HCT116 (cell line): ENCODE results near the gene ARHGAP31. TPM values are rescaled to one million over a fixed set of nuclear protein-coding genes. Genes with fewer than 3 reads are reported as not detected.

ENCODE experiments used
- ATAC-seq: fragments of 200-7000 bp; cut with Tn5 transposase; 2 replicates; pipeline ENCODE4 v1.9.1; 2020; ENCODE audit warnings: mild to moderate bottlenecking, moderate library complexity
- BruUV-seq: library from RNA; stranded (reverse); fragments of 400-500 nt; replicated peaks from 2 replicates; lab custom pipeline; 2021; lab: Mats Ljungman, UMichigan
- CTCF ChIA-PET: fragments of 300-600 bp; sonication (Branson Sonifier 250); formaldehyde crosslinking; loops from one replicate; lab custom pipeline; 2021; ENCODE audit warnings: antibody characterized with exemption; lab: Charles Lee
- POLR2A ChIA-PET: fragments of 300-600, 350-600 bp; sonication (Branson Sonifier 250); formaldehyde crosslinking; loops from one replicate; lab custom pipeline; 2021; ENCODE audit warnings: antibody characterized with exemption; lab: Charles Lee
- RAD21 ChIA-PET, 2 experiments: fragments of 300-600 bp; sonication (Branson Sonifier 250); formaldehyde crosslinking; loops; one replicate each; lab custom pipeline; 2023; ENCODE audit warnings: low total read pairs in 2 of 2; ENCODE audit not compliant: uncharacterized antibody in 2 of 2, unreplicated experiment in 2 of 2, low non-redundant PET in 1 of 2; lab: Charles Lee
- DNase-seq: peaks from one replicate; pipeline ENCODE4 v3.0.0-alpha.2; 2010; ENCODE audit warnings: low read depth, low spot score
- H2AFZ ChIP-seq: fragments of 200-600 bp; shearing (Covaris generic), sonication (generic); 2 replicates; pipeline ENCODE4 v1.6.1; 2017; ENCODE audit warnings: low read depth, mixed run types, mixed read lengths, antibody characterized with exemption, low read length; ENCODE audit not compliant: poor library complexity, severe bottlenecking
- H3K27ac ChIP-seq: 2 replicates; pipeline ENCODE4 v1.5.1; 2012; ENCODE audit warnings: low read depth, low read length
- H3K27me3 ChIP-seq: fragments of 200-600 bp; sonication (generic); 2 replicates; pipeline ENCODE4 v1.6.1; 2016; ENCODE audit warnings: mixed run types, low read length, mixed read lengths; ENCODE audit not compliant: insufficient read depth
- H3K36me3 ChIP-seq, 2 experiments: fragments of 200-500 bp in 1 of 2; fragments of 200-600 bp in 1 of 2; sonication (Bioruptor generic) in 1 of 2; sonication (generic) in 1 of 2; 2 replicates each; pipeline versions ENCODE4 v1.5.1 to v1.6.1; 2014 to 2016; ENCODE audit warnings: low read length in 2 of 2, inconsistent platforms in 1 of 2, mixed read lengths in 1 of 2, mixed run types in 1 of 2; ENCODE audit not compliant: insufficient read depth in 2 of 2, control insufficient read depth in 1 of 2
- H3K4me1 ChIP-seq, 2 experiments: fragments of 200-600 bp in 1 of 2; sonication (generic) in 1 of 2; 2 replicates each; pipeline versions ENCODE4 v1.5.1 to v1.6.1; 2012 to 2017; ENCODE audit warnings: low read length in 2 of 2, inconsistent platforms in 1 of 2, mild to moderate bottlenecking in 1 of 2, mixed read lengths in 1 of 2, mixed run types in 1 of 2, moderate library complexity in 1 of 2; ENCODE audit not compliant: insufficient read depth in 2 of 2, control insufficient read depth in 1 of 2
- H3K4me2 ChIP-seq: fragments of 200-600 bp; sonication (generic); 2 replicates; pipeline ENCODE4 v1.6.1; 2017; ENCODE audit warnings: mixed run types, low read length, mixed read lengths
- H3K4me3 ChIP-seq, 2 experiments: fragments of 200-600 bp in 1 of 2; sonication (generic) in 1 of 2; replicated peaks in 1 of 2; 2 replicates each; pipeline ENCODE4 v1.5.1; 2011 to 2016; ENCODE audit warnings: low read length in 2 of 2, control low read depth in 1 of 2, low read depth in 1 of 2, mild to moderate bottlenecking in 1 of 2, mixed read lengths in 1 of 2, mixed run types in 1 of 2
- H3K79me2 ChIP-seq: fragments of 200-600 bp; sonication (generic); 2 replicates; pipeline ENCODE4 v1.6.1; 2017; ENCODE audit warnings: mild to moderate bottlenecking, mixed run types, low read length, moderate library complexity, mixed read lengths; ENCODE audit not compliant: insufficient read depth
- H3K9ac ChIP-seq: fragments of 200-600 bp; sonication (generic); 2 replicates; pipeline ENCODE4 v1.6.1; 2016; ENCODE audit warnings: low read length, mixed read lengths
- H3K9me2 ChIP-seq: fragments of 200-600 bp; sonication (generic), shearing (Covaris generic); 2 replicates; pipeline ENCODE4 v1.6.1; 2017; ENCODE audit warnings: mixed run types, mild to moderate bottlenecking, moderate library complexity; ENCODE audit not compliant: insufficient read depth
- H3K9me3 ChIP-seq, 2 experiments: fragments of 200-500 bp in 1 of 2; fragments of 200-600 bp in 1 of 2; sonication (Bioruptor generic) in 1 of 2; sonication (generic) in 1 of 2; 2 replicates each; pipeline ENCODE4 v1.6.1; 2014 to 2017; ENCODE audit warnings: low read length in 2 of 2, mixed read lengths in 2 of 2, inconsistent platforms in 1 of 2, low read depth in 1 of 2, mild to moderate bottlenecking in 1 of 2, mixed run types in 1 of 2, moderate library complexity in 1 of 2; ENCODE audit not compliant: control insufficient read depth in 1 of 2, insufficient read depth in 1 of 2
- H4K20me1 ChIP-seq: fragments of 200-600 bp; sonication (generic), shearing (Covaris generic); 2 replicates; pipeline ENCODE4 v1.6.1; 2017; ENCODE audit warnings: mixed run types, mild to moderate bottlenecking, moderate library complexity; ENCODE audit not compliant: insufficient read depth
- CBX3 ChIP-seq: IDR thresholded peaks from 2 replicates; pipeline ENCODE4 v1.6.1; 2012; ENCODE audit warnings: low read depth
- CEBPB ChIP-seq: IDR thresholded peaks from 2 replicates; pipeline ENCODE4 v1.6.1; 2012; ENCODE audit warnings: low read depth
- CTCF ChIP-seq, 3 experiments: fragments of 200-600 bp in 1 of 3; sonication (generic) in 1 of 3; IDR thresholded peaks in 2 of 3; conservative IDR thresholded peaks in 1 of 3; 2 replicates each; pipeline ENCODE4 v1.5.1; 2012 to 2017; ENCODE audit warnings: low read depth in 2 of 3, low read length in 2 of 3, antibody characterized with exemption in 1 of 3, borderline replicate concordance in 1 of 3, control low read depth in 1 of 3, mild to moderate bottlenecking in 1 of 3, mixed read lengths in 1 of 3, mixed run types in 1 of 3, moderate library complexity in 1 of 3; ENCODE audit not compliant: insufficient read depth in 1 of 3
- EGR1 ChIP-seq: IDR thresholded peaks from 2 replicates; pipeline ENCODE4 v1.6.1; 2012; ENCODE audit warnings: low read depth
- ELF1 ChIP-seq: IDR thresholded peaks from 2 replicates; pipeline ENCODE4 v1.6.1; 2012; ENCODE audit warnings: low read depth, borderline replicate concordance
- EZH2 ChIP-seq: fragments of 200-600 bp; sonication (generic); IDR thresholded peaks from 2 replicates; pipeline ENCODE4 v1.6.1; 2017; ENCODE audit warnings: antibody characterized with exemption, mixed run types
- EZH2phosphoT487 ChIP-seq: fragments of 200-600 bp; IDR thresholded peaks from 2 replicates; pipeline ENCODE4 v1.6.1; 2018; ENCODE audit warnings: antibody characterized with exemption, borderline replicate concordance
- FOSL1 ChIP-seq: IDR thresholded peaks from 2 replicates; pipeline ENCODE4 v1.6.1; 2012; ENCODE audit warnings: low read depth
- JUND ChIP-seq: IDR thresholded peaks from 2 replicates; pipeline ENCODE4 v1.6.1; 2012
- MAX ChIP-seq: IDR thresholded peaks from 2 replicates; pipeline ENCODE4 v1.6.1; 2012
- POLR2A ChIP-seq: IDR thresholded peaks from 2 replicates; pipeline ENCODE4 v1.7.0; 2011; ENCODE audit warnings: borderline replicate concordance; ENCODE audit not compliant: insufficient read depth, insufficient read length; ENCODE audit errors: extremely low read depth
- POLR2AphosphoS5 ChIP-seq: IDR thresholded peaks from 2 replicates; pipeline ENCODE4 v1.6.1; 2011; ENCODE audit warnings: mild to moderate bottlenecking, low read depth, low read length, moderate library complexity
- REST ChIP-seq: IDR thresholded peaks from 2 replicates; pipeline ENCODE4 v1.6.1; 2012; ENCODE audit warnings: low read depth
- SIN3A ChIP-seq: IDR thresholded peaks from 2 replicates; pipeline ENCODE4 v1.6.1; 2012; ENCODE audit warnings: low read depth
- SRF ChIP-seq: IDR thresholded peaks from 2 replicates; pipeline ENCODE4 v1.6.1; 2012; ENCODE audit warnings: low read depth
- TCF7L2 ChIP-seq: IDR thresholded peaks from 2 replicates; pipeline ENCODE4 v1.7.0; 2011; ENCODE audit warnings: borderline replicate concordance, inconsistent platforms; ENCODE audit not compliant: insufficient read depth, insufficient read length; ENCODE audit errors: extremely low read depth
- YY1 ChIP-seq: IDR thresholded peaks from 2 replicates; pipeline ENCODE4 v1.6.1; 2011; ENCODE audit warnings: low read length, low read depth, moderate library complexity, mild to moderate bottlenecking; ENCODE audit not compliant: insufficient replicate concordance; ENCODE audit errors: extremely low read depth
- ZBTB33 ChIP-seq: IDR thresholded peaks from 2 replicates; pipeline ENCODE4 v1.6.1; 2011; ENCODE audit warnings: mild to moderate bottlenecking, low read length, moderate library complexity; ENCODE audit not compliant: insufficient replicate concordance; ENCODE audit errors: extremely low read depth
- ZNF274 ChIP-seq: fragments of 200-500 bp; sonication (Bioruptor generic); IDR thresholded peaks from 2 replicates; pipeline ENCODE4 v1.6.1; 2014; ENCODE audit warnings: mild to moderate bottlenecking, low read depth, low read length, inconsistent platforms
- intact Hi-C: fragments of 100-400 bp; cut with micrococcal nuclease; formaldehyde crosslinking; loops from 2 replicates; pipeline ENCODE4 v1.10.0; 2022
- total RNA-seq: library from RNA; stranded (reverse); gene quantifications from one replicate; pipeline ENCODE4 v1.2.1, GENCODE V29; 2021; ENCODE audit not compliant: unreplicated experiment

Gene ARHGAP31
- total RNA-seq, 1 experiment from 2014 or later: 0.93 TPM

- H3K36me3 ChIP-seq: no peaks in the 10 kb centered on the region
- no peaks in the 10 kb centered on the region for H3K9me3 ChIP-seq
- H3K79me2 ChIP-seq: no peaks in the 10 kb centered on the region
- no peaks in the 10 kb centered on the region for H3K27me3 ChIP-seq
- H3K4me2 ChIP-seq: no peak overlapping the region
- H3K9me2 ChIP-seq: no peaks in the 10 kb centered on the region
- no peak overlapping the region for H3K4me3 ChIP-seq
- RAD21 ChIA-PET: no interaction called here
- no peaks in the 10 kb centered on the region for H4K20me1 ChIP-seq
- POLR2A ChIA-PET: no interaction called here
- H3K9ac ChIP-seq: no peak overlapping the region
- intact Hi-C loops: no loop called here
- TF ChIP-seq EZH2phosphoT487: no peak
- TF ChIP-seq ELF1: no peak
- TF ChIP-seq MAX: no peak
- no peak for TF ChIP-seq CEBPB
- TF ChIP-seq YY1: no peak
- TF ChIP-seq SRF: no peak
- TF ChIP-seq FOSL1: no peak
- no peak for TF ChIP-seq CBX3
- TF ChIP-seq EZH2: no peak
- TF ChIP-seq SIN3A: no peak
- TF ChIP-seq POLR2AphosphoS5: no peak
- no peak for TF ChIP-seq TCF7L2
- no peak for TF ChIP-seq JUND
- TF ChIP-seq EGR1: no peak
- TF ChIP-seq ZNF274: no peak
- TF ChIP-seq CTCF (IDR thresholded peaks at IDR 0.05 in 2 of 3, conservative IDR thresholded peaks at IDR 0.05 in 1 of 3; ENCODE audit: borderline replicate concordance in 1 of 3, insufficient read depth in 1 of 3, low read depth in 2 of 3, low read length in 2 of 3): no peak
- TF ChIP-seq POLR2A: no peak
- TF ChIP-seq ZBTB33: no peak
- TF ChIP-seq REST: no peak
- CTCF ChIA-PET: no interaction called here
- BruUV-seq: no TSS peak
- DNase-seq (no peak), ATAC-seq (no peak)
- H3K27ac ChIP-seq: no peak overlapping the region
- H2AFZ ChIP-seq: no peak overlapping the region
- no peaks in the 10 kb centered on the region for H3K4me1 ChIP-seq
Measured at GRCh38 chr3:119359476-119360326, 65.5 kb downstream of the ARHGAP31 start.
